IMR-90 (cell line): Measurements from ENCODE around the gene DMD. TPM values are rescaled to one million over a fixed set of nuclear protein-coding genes. Genes with fewer than 3 reads are reported as not detected.

Source experiments
- ATAC-seq: fragments of 200-7000 bp; cut with Tn5 transposase; 2 replicates; pipeline ENCODE4 v1.9.1; 2020; ENCODE audit warnings: low read depth, mild to moderate bottlenecking, moderate library complexity
- BruUV-seq: library from RNA; stranded (reverse); fragments of 400-500 nt; replicated peaks from 2 replicates; lab custom pipeline; 2021; lab: Mats Ljungman, UMichigan
- CTCF ChIA-PET: fragments of 300-600 bp; formaldehyde crosslinking; extraction: SDS; loops from one replicate; lab custom pipeline; 2021; ENCODE audit warnings: antibody characterized with exemption; lab: Yijun Ruan, JAX
- POLR2A ChIA-PET: fragments of 300-600 bp; sonication (Branson Sonifier 250); formaldehyde crosslinking; loops from one replicate; lab custom pipeline; 2022; ENCODE audit warnings: antibody characterized with exemption; ENCODE audit not compliant: unreplicated experiment; lab: Charles Lee
- DNase-seq: peaks from one replicate; pipeline ENCODE4 v3.0.0; 2013
- H2AFZ ChIP-seq: replicated peaks from 2 replicates; pipeline ENCODE3; 2013; ENCODE audit warnings: low read length, mild to moderate bottlenecking; ENCODE audit not compliant: poor library complexity
- H2AK5ac ChIP-seq: 2 replicates; pipeline ENCODE4 v1.6.1; 2013; ENCODE audit warnings: low read depth, low read length, inconsistent platforms
- H2AK9ac ChIP-seq: replicated peaks from 2 replicates; pipeline ENCODE3; 2013; ENCODE audit warnings: mild to moderate bottlenecking, low read depth, low read length, moderate library complexity; ENCODE audit not compliant: poor library complexity
- H2BK120ac ChIP-seq: 2 replicates; pipeline ENCODE4 v1.6.1; 2013; ENCODE audit warnings: low read depth, low read length, inconsistent platforms
- H2BK15ac ChIP-seq: 3 replicates; pipeline ENCODE4 v1.6.1; 2013; ENCODE audit warnings: low read depth, low read length, inconsistent platforms
- H2BK20ac ChIP-seq: 2 replicates; pipeline ENCODE4 v1.6.1; 2013; ENCODE audit warnings: low read depth, mild to moderate bottlenecking, inconsistent platforms, low read length, moderate library complexity
- H2BK5ac ChIP-seq: 2 replicates; pipeline ENCODE4 v1.6.1; 2013; ENCODE audit warnings: mild to moderate bottlenecking, low read depth, low read length, inconsistent platforms; ENCODE audit not compliant: poor library complexity, severe bottlenecking
- H3K14ac ChIP-seq: replicated peaks from 2 replicates; pipeline ENCODE4 v1.6.1; 2013; ENCODE audit warnings: low read depth, low read length, inconsistent platforms
- H3K18ac ChIP-seq: 2 replicates; pipeline ENCODE4 v1.6.1; 2013; ENCODE audit warnings: low read depth, low read length, control low read depth
- H3K23ac ChIP-seq: 2 replicates; pipeline ENCODE4 v1.6.1; 2013; ENCODE audit warnings: low read depth, low read length, inconsistent platforms
- H3K27ac ChIP-seq: 2 replicates; pipeline ENCODE4 v1.5.1; 2013; ENCODE audit warnings: mild to moderate bottlenecking, control low read depth, low read length; ENCODE audit not compliant: insufficient read depth
- H3K27me3 ChIP-seq: 2 replicates; pipeline ENCODE4 v1.6.1; 2013; ENCODE audit warnings: low read length; ENCODE audit not compliant: control insufficient read depth, insufficient read depth
- H3K36me3 ChIP-seq: 2 replicates; pipeline ENCODE4 v1.6.1; 2013; ENCODE audit warnings: low read length, mixed read lengths; ENCODE audit not compliant: control insufficient read depth, insufficient read depth
- H3K4ac ChIP-seq: 2 replicates; pipeline ENCODE4 v1.6.1; 2013; ENCODE audit warnings: low read depth, low read length, inconsistent platforms
- H3K4me1 ChIP-seq: 2 replicates; pipeline ENCODE4 v1.6.1; 2013; ENCODE audit warnings: low read length, mixed read lengths; ENCODE audit not compliant: control insufficient read depth, insufficient read depth
- H3K4me2 ChIP-seq: 2 replicates; pipeline ENCODE4 v1.6.1; 2013; ENCODE audit warnings: low read depth, mild to moderate bottlenecking, control low read depth, low read length, moderate library complexity
- H3K4me3 ChIP-seq: 2 replicates; pipeline ENCODE4 v1.5.1; 2013; ENCODE audit warnings: low read depth, mild to moderate bottlenecking, control low read depth, low read length, moderate library complexity; ENCODE audit not compliant: insufficient read depth
- H3K56ac ChIP-seq: 2 replicates; pipeline ENCODE4 v1.6.1; 2013; ENCODE audit warnings: low read length, inconsistent platforms; ENCODE audit not compliant: insufficient read depth; ENCODE audit errors: extremely low read depth
- H3K79me1 ChIP-seq, 2 experiments: 2 replicates each; pipeline ENCODE4 v1.6.1; 2013; ENCODE audit warnings: low read length in 2 of 2, inconsistent platforms in 1 of 2, low read depth in 1 of 2
- H3K9ac ChIP-seq: 2 replicates; pipeline ENCODE4 v1.6.1; 2013; ENCODE audit warnings: low read depth, low read length, control low read depth
- H3K9me1 ChIP-seq: 2 replicates; pipeline ENCODE4 v1.6.1; 2013; ENCODE audit warnings: low read length, inconsistent platforms; ENCODE audit not compliant: insufficient read depth
- H3K9me3 ChIP-seq: 2 replicates; pipeline ENCODE4 v1.6.1; 2013; ENCODE audit warnings: low read length; ENCODE audit not compliant: control insufficient read depth, insufficient read depth
- H4K20me1 ChIP-seq: 2 replicates; pipeline ENCODE4 v1.6.1; 2013; ENCODE audit warnings: low read length, inconsistent platforms; ENCODE audit not compliant: insufficient read depth
- H4K5ac ChIP-seq: 2 replicates; pipeline ENCODE4 v1.6.1; 2013; ENCODE audit warnings: mild to moderate bottlenecking, low read depth, low read length, control low read depth
- H4K8ac ChIP-seq, 2 experiments: 2 replicates each; pipeline ENCODE4 v1.6.1; 2013; ENCODE audit warnings: low read depth in 2 of 2, low read length in 2 of 2, control low read depth in 1 of 2, inconsistent platforms in 1 of 2
- H4K91ac ChIP-seq: 2 replicates; pipeline ENCODE4 v1.6.1; 2013; ENCODE audit warnings: low read depth, low read length, inconsistent platforms; ENCODE audit not compliant: insufficient read depth
- BHLHE40 ChIP-seq: fragments of 150-350 bp; IDR thresholded peaks from 2 replicates; pipeline ENCODE4 v1.6.1; 2016; ENCODE audit warnings: mild to moderate bottlenecking, low read depth, low read length
- CEBPB ChIP-seq: IDR thresholded peaks from 2 replicates; pipeline ENCODE4 v1.6.1; 2012; ENCODE audit warnings: low read depth, low read length, improper control_type of control experiment
- CHD1 ChIP-seq: IDR thresholded peaks from 2 replicates; pipeline ENCODE4 v1.6.1; 2012; ENCODE audit warnings: low read depth, low read length, improper control_type of control experiment
- CTCF ChIP-seq: conservative IDR thresholded peaks from 2 replicates; pipeline ENCODE4 v1.5.1; 2012; ENCODE audit warnings: mild to moderate bottlenecking, low read depth, low read length, improper control_type of control experiment
- ELK1 ChIP-seq: fragments of 150-350 bp; IDR thresholded peaks from 2 replicates; pipeline ENCODE4 v1.6.1; 2016; ENCODE audit warnings: low read depth, mild to moderate bottlenecking, low read length, moderate library complexity, borderline replicate concordance
- FOS ChIP-seq: fragments of 150-350 bp; IDR thresholded peaks from 2 replicates; pipeline ENCODE4 v1.6.1; 2016; ENCODE audit warnings: low read depth, low read length
- MAFK ChIP-seq: IDR thresholded peaks from 2 replicates; pipeline ENCODE4 v1.6.1; 2012; ENCODE audit warnings: low read depth, low read length, improper control_type of control experiment
- MAZ ChIP-seq: IDR thresholded peaks from 2 replicates; pipeline ENCODE4 v1.6.1; 2012; ENCODE audit warnings: low read depth, mild to moderate bottlenecking, low read length, improper control_type of control experiment, moderate library complexity, borderline replicate concordance
- MXI1 ChIP-seq: IDR thresholded peaks from 2 replicates; pipeline ENCODE4 v1.6.1; 2012; ENCODE audit warnings: low read depth, mild to moderate bottlenecking, low read length, moderate library complexity, borderline replicate concordance
- NFE2L2 ChIP-seq: fragments of 150-350 bp; IDR thresholded peaks from 2 replicates; pipeline ENCODE4 v1.6.1; 2016; ENCODE audit warnings: low read depth, mild to moderate bottlenecking, low read length
- POLR2A ChIP-seq: IDR thresholded peaks from 2 replicates; pipeline ENCODE4 v1.6.1; 2012; ENCODE audit warnings: mild to moderate bottlenecking, low read depth, low read length
- RAD21 ChIP-seq: IDR thresholded peaks from 2 replicates; pipeline ENCODE4 v1.6.1; 2012; ENCODE audit warnings: low read length, improper control_type of control experiment
- RCOR1 ChIP-seq: IDR thresholded peaks from 2 replicates; pipeline ENCODE4 v1.6.1; 2012; ENCODE audit warnings: mild to moderate bottlenecking, low read length, improper control_type of control experiment; ENCODE audit not compliant: insufficient replicate concordance
- RFX5 ChIP-seq: IDR thresholded peaks from 2 replicates; pipeline ENCODE4 v1.8.0; 2012; ENCODE audit warnings: low read depth, mild to moderate bottlenecking, low read length, moderate library complexity
- SMC3 ChIP-seq: fragments of 150-350 bp; IDR thresholded peaks from 2 replicates; pipeline ENCODE4 v1.6.1; 2016; ENCODE audit warnings: low read depth, mild to moderate bottlenecking, antibody characterized with exemption, low read length, moderate library complexity
- USF2 ChIP-seq: fragments of 150-350 bp; IDR thresholded peaks from 2 replicates; pipeline ENCODE4 v1.6.1; 2017; ENCODE audit warnings: mild to moderate bottlenecking, antibody characterized with exemption, low read length, low read depth
- WGBS, 2 experiments: methylation state at CpG; one replicate each; pipeline versions ENCODE4 v1.1.5 to v1.1.7; 2013; ENCODE audit warnings: missing lambda C conversion rate in 2 of 2; ENCODE audit not compliant: insufficient read length in 1 of 2; ENCODE audit errors: extremely low coverage in 2 of 2; 5-methylcytosine and 5-hydroxymethylcytosine counted together
- dilution Hi-C: fragments of 300-500 bp; cut with HindIII; formaldehyde crosslinking; loops from one replicate; pipeline ENCODE4 v1.14.3; 2018; ENCODE audit warnings: low sequenced_read_pairs; ENCODE audit not compliant: unreplicated experiment
- in situ Hi-C: fragments of 300-500 bp; cut with MboI; formaldehyde crosslinking; loops from 3 replicates; pipeline ENCODE4 v1.14.3; 2019; ENCODE audit warnings: low sequenced_read_pairs, inconsistent platforms, mixed read lengths
- intact Hi-C: fragments of 100-400 bp; cut with micrococcal nuclease; formaldehyde crosslinking; loops from 2 replicates; pipeline ENCODE4 v1.10.0; 2022
- polyA plus RNA-seq, 3 experiments: library from polyadenylated mRNA; depleted of rRNA; stranded (reverse); fragments of >200 nt; gene quantifications; 2 replicates each; pipeline ENCODE4 v1.2.3, GENCODE V29; 2012; ENCODE audit warnings: low replicate concordance in 1 of 3
- total RNA-seq: library from RNA; depleted of rRNA; stranded (reverse); fragments of >200 nt; gene quantifications from 2 replicates; pipeline ENCODE4 v1.2.3, GENCODE V29; 2012

Gene DMD
- total and polyA plus RNA-seq, 2 of the 4 experiments (the other 2 are of a cell fraction), result 6.6 to 11.8 TPM

GRCh38 chrX:31139961-31140360 is 2071.4 kb downstream of the DMD start:
- Histone ChIP-seq H3K4ac (no peak overlapping the region), H4K5ac (no peak overlapping the region), H2AK9ac (no peak overlapping the region), H3K9me1 (no peaks in the 10 kb centered on the region), H3K9me3 (no peaks in the 10 kb centered on the region), H3K9ac (no peak overlapping the region), H3K27ac (no peak overlapping the region), H4K20me1 (no peaks in the 10 kb centered on the region), H3K79me1 (no peaks in the 10 kb centered on the region), H3K23ac (no peak overlapping the region), H2AK5ac (no peak overlapping the region), H2BK20ac (no peak overlapping the region), H4K8ac (no peak overlapping the region), H2AFZ (no peak overlapping the region), H3K56ac (no peak overlapping the region), H3K4me2 (no peak overlapping the region), H3K14ac (no peak overlapping the region), H3K27me3 (no peaks in the 10 kb centered on the region), H4K91ac (no peak overlapping the region), H3K36me3 (no peaks in the 10 kb centered on the region; the same call in 1 of the 2 replicates), H2BK15ac (no peak overlapping the region), H3K4me1 (no peaks in the 10 kb centered on the region), H3K4me3 (no peak overlapping the region), H3K18ac (no peak overlapping the region), H2BK5ac (no peak overlapping the region), H2BK120ac (no peak overlapping the region)
- TF ChIP-seq ELK1 (no peak), RFX5 (no peak), MXI1 (no peak), FOS (no peak), BHLHE40 (no peak), CEBPB (no peak), CTCF (no peak), NFE2L2 (no peak), USF2 (no peak), SMC3 (no peak), POLR2A (no peak), CHD1 (no peak), MAZ (no peak), RCOR1 (no peak), MAFK (no peak), RAD21 (no peak)
- dilution Hi-C loops, result no loop called here
- ATAC-seq, result no peak
- no TSS peak for BruUV-seq
- WGBS, 2 experiments, result no CpG with 5 or more reads among the region's 5 CpGs
- DNase-seq, result no peak
- POLR2A ChIA-PET, result no interaction called here
- intact Hi-C loops, result no loop called here
- CTCF ChIA-PET, result no interaction called here
- in situ Hi-C loops, result no loop called here
